ENCODE data around the gene PDLIM1. TPM values are rescaled to one million over a fixed set of nuclear protein-coding genes. Genes with fewer than 3 reads are reported as not detected.

Gene PDLIM1
- total and polyA plus RNA-seq, 2 of the 13 experiments (the other 11 are each of a cell fraction or from before 2014, with no cell fraction given) = 119 to 123 TPM

- Histone ChIP-seq H2AFZ (ENCODE audit: low read length) (no peak overlapping the region), H3K79me2 (ENCODE audit: insufficient read depth, low read length) (no peaks in the 10 kb centered on the region), H4K20me1 (ENCODE audit: insufficient read depth, low read length) (no peaks in the 10 kb centered on the region), H3K36me3 (replicated peaks in 1 of 2; ENCODE audit: control insufficient read depth in 1 of 2, insufficient read depth in 2 of 2, low read length in 2 of 2) (no peaks in the 10 kb centered on the region), H3K27ac (ENCODE audit: extremely low read length, insufficient read depth, low read length) (no peak overlapping the region), H3K9ac (ENCODE audit: insufficient read depth, low read depth, low read length) (no peak overlapping the region), H3K4me1 (ENCODE audit: insufficient read depth, low read length) (peaks cover 7% of the 10 kb centered on the region), H3K4me3 (replicated peaks in 1 of 3; ENCODE audit: insufficient read depth in 1 of 3, low read depth in 2 of 3, low read length in 3 of 3) (no peak overlapping the region), H3K27me3 (ENCODE audit: control insufficient read depth in 1 of 2, insufficient read depth in 2 of 2, low read length in 2 of 2) (no peaks in the 10 kb centered on the region), H3K4me2 (ENCODE audit: low read depth, low read length) (no peak overlapping the region), H3K9me3 (ENCODE audit: low read length) (no peaks in the 10 kb centered on the region)
- FAIRE-seq (no peak), DNase-seq (ENCODE audit: low spot score) (no peak), ATAC-seq (no peak)
- no TSS peak for BruUV-seq (replicated peaks)
- intact Hi-C loops (cut with micrococcal nuclease; ENCODE audit: unreplicated experiment) (no loop called here), in situ Hi-C loops (cut with HindIII; ENCODE audit: extremely low pct_ligation_motif_present, low pct_unique_long_range_greater_than_20kb) (no loop called here)
- POLR2A ChIA-PET = no interaction called here
- TF ChIP-seq ZNF496 (CRISPR knock-in tag; IDR thresholded peaks at IDR 0.05; ENCODE audit: insufficient replicate concordance) (no peak), RBM22 (optimal IDR thresholded peaks at IDR 0.05; ENCODE audit: low read length) (no peak)
- TF ChIP-seq, protein P1, sequence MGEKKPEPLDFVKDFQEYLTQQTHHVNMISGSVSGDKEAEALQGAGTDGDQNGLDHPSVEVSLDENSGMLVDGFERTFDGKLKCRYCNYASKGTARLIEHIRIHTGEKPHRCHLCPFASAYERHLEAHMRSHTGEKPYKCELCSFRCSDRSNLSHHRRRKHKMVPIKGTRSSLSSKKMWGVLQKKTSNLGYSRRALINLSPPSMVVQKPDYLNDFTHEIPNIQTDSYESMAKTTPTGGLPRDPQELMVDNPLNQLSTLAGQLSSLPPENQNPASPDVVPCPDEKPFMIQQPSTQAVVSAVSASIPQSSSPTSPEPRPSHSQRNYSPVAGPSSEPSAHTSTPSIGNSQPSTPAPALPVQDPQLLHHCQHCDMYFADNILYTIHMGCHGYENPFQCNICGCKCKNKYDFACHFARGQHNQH (CRISPR knock-in tag; IDR thresholded peaks at IDR 0.05) = no peak
- 89% methylated on average over 3 of the region's 3 CpGs for WGBS (ENCODE audit: low lambda C conversion rate)
- CTCF ChIA-PET (ENCODE audit: low intra/inter-chr PET ratio, low total read pairs) = no interaction called here
These were observed 94.8 kb downstream of the PDLIM1 start for GRCh38 chr10:95196046-95196445.

GRCh38 chr10:95193944-95194343 lies 96.9 kb downstream of the PDLIM1 start, which contains the start of gene ACSM6:
Gene ACSM6 (plus strand): TSS chr10:95194238. CDS start chr10:95194486, 248 bp downstream.
- intact Hi-C loops (cut with micrococcal nuclease; ENCODE audit: unreplicated experiment) (no loop called here), in situ Hi-C loops (cut with HindIII; ENCODE audit: extremely low pct_ligation_motif_present, low pct_unique_long_range_greater_than_20kb) (no loop called here)
- CTCF ChIA-PET (ENCODE audit: low intra/inter-chr PET ratio, low total read pairs) = no interaction called here
- DNase-seq (ENCODE audit: low spot score) (no peak), FAIRE-seq (no peak), ATAC-seq (no peak)
- 100% methylated on average over 1 of the region's 1 CpG for WGBS (ENCODE audit: low lambda C conversion rate)
- no peaks in the 10 kb centered on the region for H3K9me3 ChIP-seq (ENCODE audit: low read length)
- no peaks in the 10 kb centered on the region for H3K36me3 ChIP-seq (replicated peaks in 1 of 2; ENCODE audit: control insufficient read depth in 1 of 2, insufficient read depth in 2 of 2, low read length in 2 of 2)
- no peaks in the 10 kb centered on the region for H3K27me3 ChIP-seq (ENCODE audit: control insufficient read depth in 1 of 2, insufficient read depth in 2 of 2, low read length in 2 of 2)
- H2AFZ ChIP-seq (ENCODE audit: low read length) = no peak within 1 kb of the TSS
- no TSS peak for BruUV-seq (replicated peaks)
- peaks cover 8% of the 10 kb centered on the region for H3K4me1 ChIP-seq (ENCODE audit: insufficient read depth, low read length)
- H3K4me3 ChIP-seq (replicated peaks in 1 of 3; ENCODE audit: insufficient read depth in 1 of 3, low read depth in 2 of 3, low read length in 3 of 3) = no peak within 1 kb of the TSS
- POLR2A ChIA-PET = no interaction called here
- H4K20me1 ChIP-seq (ENCODE audit: insufficient read depth, low read length) = no peaks in the 10 kb centered on the region
- H3K9ac ChIP-seq (ENCODE audit: insufficient read depth, low read depth, low read length) = no peak within 1 kb of the TSS
- H3K27ac ChIP-seq (ENCODE audit: extremely low read length, insufficient read depth, low read length) = no peak within 1 kb of the TSS
- no peak within 1 kb of the TSS for H3K4me2 ChIP-seq (ENCODE audit: low read depth, low read length)
- no peaks in the 10 kb centered on the region for H3K79me2 ChIP-seq (ENCODE audit: insufficient read depth, low read length)
- TF ChIP-seq ZNF496 (CRISPR knock-in tag; IDR thresholded peaks at IDR 0.05; ENCODE audit: insufficient replicate concordance) (no peak), FOXP4 (CRISPR knock-in tag; IDR thresholded peaks at IDR 0.05) (no peak), RFX5 (IDR thresholded peaks at IDR 0.05; ENCODE audit: low read depth, low read length) (no peak), SKI (IDR thresholded peaks at IDR 0.05; ENCODE audit: partially characterized antibody) (no peak), ZBTB38 (CRISPR knock-in tag; IDR thresholded peaks at IDR 0.05) (no peak), GATAD2A (CRISPR knock-in tag; IDR thresholded peaks at IDR 0.05) (no peak), ZNF296 (CRISPR knock-in tag; conservative IDR thresholded peaks at IDR 0.05) (no peak), ZNF230 (CRISPR knock-in tag; IDR thresholded peaks at IDR 0.05) (no peak), TBX2 (CRISPR knock-in tag; IDR thresholded peaks at IDR 0.05; ENCODE audit: borderline replicate concordance) (no peak), ADNP (CRISPR knock-in tag; IDR thresholded peaks at IDR 0.05) (no peak), ZNF275 (CRISPR knock-in tag; IDR thresholded peaks at IDR 0.05; ENCODE audit: borderline replicate concordance) (no peak), ZNF317 (CRISPR knock-in tag; IDR thresholded peaks at IDR 0.05) (no peak), PPARG (CRISPR knock-in tag; conservative IDR thresholded peaks at IDR 0.05) (no peak), ERF (CRISPR knock-in tag; IDR thresholded peaks at IDR 0.05) (no peak), AGO1 (IDR thresholded peaks at IDR 0.05; ENCODE audit: low read depth, low read length, poor library complexity, severe bottlenecking) (no peak)
